Bronchial epithelial cell (primary cell): ENCODE measurements around the gene DLGAP1. TPM values are rescaled to one million over a fixed set of nuclear protein-coding genes. Genes with fewer than 3 reads are reported as not detected.

ENCODE experiments used
- DNase-seq: peaks from one replicate; pipeline ENCODE4 v3.0.0-alpha.2; 2010; ENCODE audit warnings: low read depth
- FAIRE-seq: peaks from 2 replicates; lab custom pipeline; 2011; peaks lifted over from hg19 to GRCh38; lab: Jason Lieb, UNC
- H3K27me3 ChIP-seq: 2 replicates; pipeline ENCODE4 v1.5.1; 2011; ENCODE audit warnings: low read length; ENCODE audit not compliant: control insufficient read depth, insufficient read depth
- H3K36me3 ChIP-seq: 2 replicates; pipeline ENCODE4 v1.5.1; 2011; ENCODE audit warnings: low read length; ENCODE audit not compliant: control insufficient read depth, insufficient read depth
- H3K4me3 ChIP-seq: 2 replicates; pipeline ENCODE4 v1.5.1; 2011; ENCODE audit warnings: mild to moderate bottlenecking, low read depth, low read length, control low read depth
- total RNA-seq: library from RNA; depleted of rRNA; stranded (reverse); fragments of >200 nt; gene quantifications from 2 replicates; pipeline ENCODE4 v1.2.1, GENCODE V29; 2014
- TF ChIP-seq, protein P1 (sequence below): IDR thresholded peaks from 2 replicates; pipeline ENCODE4 v1.5.1; 2011; ENCODE audit warnings: mild to moderate bottlenecking, moderate library complexity, low read length, control low read depth, inconsistent platforms; ENCODE audit not compliant: insufficient read depth, severe bottlenecking

DLGAP1 gene
- total RNA-seq, 1 donor from 2014 or later = not detected

DNA sequence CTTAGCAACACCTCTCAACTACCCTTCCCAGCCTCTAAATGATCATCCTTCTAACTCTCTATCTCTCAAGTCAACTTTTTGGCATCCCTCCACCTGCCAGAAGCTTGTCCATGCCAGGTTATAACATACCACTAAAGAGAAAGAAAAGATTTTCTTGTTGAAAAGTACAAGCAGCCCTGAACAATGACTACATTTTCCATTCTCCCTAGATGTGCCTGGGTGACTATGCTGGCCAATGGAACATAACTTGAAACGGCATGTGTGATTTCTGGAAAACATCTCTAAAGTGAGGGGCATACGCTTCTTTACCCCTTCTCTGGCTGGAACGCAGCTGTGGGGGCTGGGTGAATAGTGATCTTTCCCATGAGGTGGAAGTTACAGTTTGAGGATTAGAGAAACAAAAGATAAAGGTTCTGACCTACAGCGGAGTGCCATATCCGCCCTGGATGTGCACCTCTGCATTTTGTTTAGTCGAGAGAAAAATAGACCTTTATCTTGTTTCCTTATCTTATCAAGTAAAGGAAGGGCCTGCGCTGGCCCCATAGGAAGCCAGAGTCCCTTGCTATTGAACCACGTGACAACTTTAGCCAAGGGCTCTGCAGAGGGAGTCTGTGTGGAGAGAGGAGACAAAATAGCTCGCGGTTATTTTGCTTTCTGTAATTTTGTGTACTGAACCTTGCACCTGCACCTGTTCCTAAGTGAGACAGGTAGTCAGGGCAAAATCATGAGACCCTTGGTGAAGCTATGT lies 568.4 kb downstream of the DLGAP1 start:
- FAIRE-seq = peak; percentile 82
- H3K4me3 ChIP-seq = no peak overlapping the region
- no peaks in the 10 kb centered on the region for H3K36me3 ChIP-seq
- no peak for DNase-seq
- TF ChIP-seq, protein P1, sequence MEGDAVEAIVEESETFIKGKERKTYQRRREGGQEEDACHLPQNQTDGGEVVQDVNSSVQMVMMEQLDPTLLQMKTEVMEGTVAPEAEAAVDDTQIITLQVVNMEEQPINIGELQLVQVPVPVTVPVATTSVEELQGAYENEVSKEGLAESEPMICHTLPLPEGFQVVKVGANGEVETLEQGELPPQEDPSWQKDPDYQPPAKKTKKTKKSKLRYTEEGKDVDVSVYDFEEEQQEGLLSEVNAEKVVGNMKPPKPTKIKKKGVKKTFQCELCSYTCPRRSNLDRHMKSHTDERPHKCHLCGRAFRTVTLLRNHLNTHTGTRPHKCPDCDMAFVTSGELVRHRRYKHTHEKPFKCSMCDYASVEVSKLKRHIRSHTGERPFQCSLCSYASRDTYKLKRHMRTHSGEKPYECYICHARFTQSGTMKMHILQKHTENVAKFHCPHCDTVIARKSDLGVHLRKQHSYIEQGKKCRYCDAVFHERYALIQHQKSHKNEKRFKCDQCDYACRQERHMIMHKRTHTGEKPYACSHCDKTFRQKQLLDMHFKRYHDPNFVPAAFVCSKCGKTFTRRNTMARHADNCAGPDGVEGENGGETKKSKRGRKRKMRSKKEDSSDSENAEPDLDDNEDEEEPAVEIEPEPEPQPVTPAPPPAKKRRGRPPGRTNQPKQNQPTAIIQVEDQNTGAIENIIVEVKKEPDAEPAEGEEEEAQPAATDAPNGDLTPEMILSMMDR = no peak
- no peaks in the 10 kb centered on the region for H3K27me3 ChIP-seq

DNA sequence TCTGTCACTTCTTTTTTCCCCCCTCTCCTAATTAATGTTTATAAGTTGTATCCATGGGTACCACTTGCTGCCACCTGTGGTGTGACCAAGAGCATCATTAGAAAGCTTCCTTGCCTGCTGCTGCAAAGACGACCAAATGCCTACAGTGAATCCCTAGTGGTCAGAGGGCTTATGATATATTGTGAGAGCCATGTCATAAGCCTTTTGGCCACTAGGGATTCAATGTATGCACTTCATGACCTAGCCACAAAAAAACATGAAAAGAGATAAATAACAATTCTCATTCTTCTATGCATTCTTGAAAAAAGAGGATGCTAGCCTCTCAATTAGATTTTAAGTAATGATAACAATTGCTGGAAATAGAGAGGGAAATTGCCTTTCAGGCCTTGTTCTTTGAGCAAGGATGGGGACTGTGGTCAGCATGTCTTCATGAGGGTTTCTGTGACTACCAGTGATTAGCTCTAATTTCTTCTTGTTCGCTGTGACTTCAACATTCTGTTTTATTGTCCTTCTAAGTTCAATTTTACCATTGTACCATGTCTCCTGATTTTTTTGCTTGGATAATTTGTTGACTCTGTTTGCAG lies 569.8 kb downstream of the DLGAP1 start:
- TF ChIP-seq, protein P1 = no peak
- DNase-seq (no peak), FAIRE-seq (no peak)
- no peaks in the 10 kb centered on the region for H3K36me3 ChIP-seq
- no peak overlapping the region for H3K4me3 ChIP-seq
- H3K27me3 ChIP-seq = no peaks in the 10 kb centered on the region

DNA sequence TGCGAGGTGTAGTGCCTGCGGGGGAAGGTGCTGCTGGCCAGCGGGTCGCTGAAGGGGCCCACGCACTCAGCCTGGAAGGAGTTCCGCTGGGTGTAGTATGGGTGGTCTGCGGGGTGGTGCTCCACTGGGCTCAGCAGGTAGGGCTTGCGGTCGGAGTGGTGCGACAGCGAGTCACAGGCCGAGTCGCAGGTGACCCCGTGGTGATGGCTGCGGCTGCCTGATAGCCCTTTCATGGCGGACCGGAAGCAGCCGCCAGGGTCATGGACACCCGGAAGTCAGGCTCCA lies 575.3 kb downstream of the DLGAP1 start:
- H3K27me3 ChIP-seq = no peaks in the 10 kb centered on the region
- no peak for DNase-seq
- H3K36me3 ChIP-seq = no peaks in the 10 kb centered on the region
- TF ChIP-seq, protein P1 = no peak
- no peak overlapping the region for H3K4me3 ChIP-seq
- FAIRE-seq = no peak

DNA sequence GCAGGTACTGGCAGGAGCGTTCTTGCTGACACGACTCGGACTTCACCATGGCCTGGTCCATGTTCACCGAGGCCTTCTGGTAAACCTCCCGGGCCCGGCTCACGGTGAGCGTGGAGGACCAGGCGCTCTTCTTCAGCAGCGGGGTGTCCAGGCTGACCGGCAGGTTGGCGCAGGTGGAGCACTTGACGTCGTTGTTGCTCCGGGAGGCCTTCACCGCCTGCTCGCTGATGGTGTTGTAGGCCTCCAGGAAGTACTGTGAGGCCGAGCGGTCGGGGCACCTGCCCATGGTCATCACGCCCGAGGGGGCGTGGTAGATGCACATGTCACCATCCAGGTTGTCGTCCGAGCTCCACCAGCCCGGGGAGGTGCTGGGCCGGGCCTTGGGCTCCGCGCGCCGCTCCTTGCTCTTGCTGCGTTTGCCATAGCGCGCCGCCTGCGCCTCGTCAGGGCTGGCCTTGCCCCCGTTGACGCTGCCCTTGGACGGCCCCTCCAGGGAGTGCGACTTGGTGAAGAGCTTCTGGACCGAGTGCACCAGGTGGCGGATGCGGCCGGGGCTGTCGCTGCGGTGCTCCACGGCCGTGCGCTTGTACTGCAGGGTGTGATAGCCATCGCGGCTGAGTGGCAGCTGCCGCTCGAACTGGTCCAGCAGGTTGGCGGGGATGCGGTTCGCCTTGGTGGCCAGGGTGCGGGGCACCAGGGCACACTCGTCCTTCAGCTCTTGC lies 575.8 kb downstream of the DLGAP1 start:
- Histone ChIP-seq H3K27me3 (no peaks in the 10 kb centered on the region), H3K4me3 (no peak overlapping the region), H3K36me3 (no peaks in the 10 kb centered on the region)
- FAIRE-seq = peak; percentile 85
- no peak for DNase-seq
- TF ChIP-seq, protein P1 = no peak

DNA sequence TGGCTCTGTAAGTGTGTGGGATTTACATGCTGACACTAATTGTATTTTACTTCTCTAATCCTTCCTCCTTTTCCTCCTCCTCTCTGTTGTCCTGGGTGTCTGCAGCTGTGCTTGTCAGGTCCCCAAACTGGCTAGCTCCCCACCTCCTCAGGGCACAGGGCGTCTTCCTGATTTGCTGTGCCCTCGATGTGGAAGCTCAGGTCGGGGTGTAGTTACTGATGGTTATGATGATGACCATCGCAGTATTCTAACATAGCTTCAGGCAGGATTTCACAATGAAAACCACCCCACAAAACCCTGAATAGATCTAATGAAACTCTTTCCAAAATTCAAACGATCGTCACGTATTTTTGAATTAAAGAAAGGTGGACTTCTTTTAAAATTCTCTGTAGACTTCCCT lies 576.7 kb downstream of the DLGAP1 start:
- Histone ChIP-seq H3K36me3 (no peaks in the 10 kb centered on the region), H3K27me3 (no peaks in the 10 kb centered on the region), H3K4me3 (no peak overlapping the region)
- TF ChIP-seq, protein P1 = no peak
- no peak for FAIRE-seq
- no peak for DNase-seq
